GM13977 (cell line): ENCODE measurements around the gene NSMF.
A peak's percentile ranks its signal among the peaks of the same experiment; 100 is the strongest.

Experiments
- DNase-seq: peaks from one replicate; pipeline ENCODE4 v3.0.0; 2012; ENCODE audit warnings: low spot score
- CTCF ChIP-seq: IDR thresholded peaks from 2 replicates; pipeline ENCODE4 v1.5.1; 2012; ENCODE audit warnings: mild to moderate bottlenecking, control low read depth; ENCODE audit not compliant: insufficient read depth; ENCODE audit errors: extremely low read depth, missing control alignments
- in situ Hi-C: fragments of 300-500 bp; cut with MboI; formaldehyde crosslinking; loops from one replicate; pipeline ENCODE4 v1.12.0; 2022; ENCODE audit warnings: low sequenced_read_pairs, low pct_unique_long_range_greater_than_20kb, mixed read lengths, inconsistent platforms; ENCODE audit not compliant: unreplicated experiment

Gene NSMF

GRCh38 chr9:137459152-137459600 is at the start of gene NSMF:
TSS of gene NSMF (minus strand) at chr9:137459334. CDS start at chr9:137459102, 232 bp downstream.
- TF ChIP-seq CTCF: no peak
- in situ Hi-C loops: no loop called here
- peak; percentile 100 for DNase-seq

GRCh38 chr9:137506702-137507171 is 47.6 kb upstream of the NSMF start:
- no peak for TF ChIP-seq CTCF
- DNase-seq: no peak
- in situ Hi-C loops: no loop called here

GRCh38 chr9:137506274-137506673 is 47.1 kb upstream of the NSMF start:
- DNase-seq: no peak
- in situ Hi-C loops: no loop called here

GRCh38 chr9:137505421-137506140 is 46.4 kb upstream of the NSMF start:
- no peak for DNase-seq
- no peak for TF ChIP-seq CTCF
- in situ Hi-C loops: no loop called here

More at GRCh38 chr9:137506274-137506673, 47.1 kb upstream of the NSMF start:
- no peak for TF ChIP-seq CTCF

GRCh38 chr9:137504432-137504777 is 45.3 kb upstream of the NSMF start:
- no peak for TF ChIP-seq CTCF
- DNase-seq: no peak
- in situ Hi-C loops: no loop called here

- no peak for TF ChIP-seq CTCF
- peak; percentile 70 for DNase-seq
- in situ Hi-C loops: no loop called here
Observed at GRCh38 chr9:137502008-137502911, 43.1 kb upstream of the NSMF start.
